SJSA1 (cell line): ENCODE results near the gene MYLIP. TPM values are rescaled to one million over a fixed set of nuclear protein-coding genes. Genes with fewer than 3 reads are reported as not detected.

Source experiments
- DNase-seq, 2 experiments: peaks; one replicate each; pipeline ENCODE4 v3.0.0-alpha.2; 2015 to 2020; ENCODE audit warnings: low spot score in 2 of 2, low read depth in 1 of 2
- H3K27ac ChIP-seq: fragments of 250-450 bp; sonication (Bioruptor Pico); 2 replicates; pipeline ENCODE4 v1.5.1; 2020; ENCODE audit warnings: mild to moderate bottlenecking, moderate library complexity
- H3K27me3 ChIP-seq: fragments of 250-450 bp; sonication (Bioruptor Pico); replicated peaks from 2 replicates; pipeline ENCODE4 v1.5.1; 2020; ENCODE audit warnings: mild to moderate bottlenecking, moderate library complexity
- H3K36me3 ChIP-seq: fragments of 250-450 bp; sonication (Bioruptor Pico); 2 replicates; pipeline ENCODE4 v1.5.1; 2020; ENCODE audit warnings: mild to moderate bottlenecking
- H3K4me1 ChIP-seq: fragments of 250-450 bp; sonication (Bioruptor Pico); replicated peaks from 2 replicates; pipeline ENCODE4 v1.6.1; 2021; ENCODE audit warnings: mild to moderate bottlenecking
- H3K4me3 ChIP-seq: fragments of 250-450 bp; sonication (Bioruptor Pico); 2 replicates; pipeline ENCODE4 v1.5.1; 2020; ENCODE audit warnings: mild to moderate bottlenecking
- H3K9me3 ChIP-seq: fragments of 250-450 bp; sonication (Bioruptor Pico); replicated peaks from 2 replicates; pipeline ENCODE4 v1.5.1; 2020; ENCODE audit warnings: mild to moderate bottlenecking
- total RNA-seq: library from RNA; depleted of rRNA; stranded (reverse); fragments of >200 nt; shearing (Covaris generic); gene quantifications from 2 replicates; pipeline ENCODE4 v1.2.3, GENCODE V29; 2014

MYLIP gene
- total RNA-seq, 1 experiment from 2014 or later = 11.0 TPM

DNA sequence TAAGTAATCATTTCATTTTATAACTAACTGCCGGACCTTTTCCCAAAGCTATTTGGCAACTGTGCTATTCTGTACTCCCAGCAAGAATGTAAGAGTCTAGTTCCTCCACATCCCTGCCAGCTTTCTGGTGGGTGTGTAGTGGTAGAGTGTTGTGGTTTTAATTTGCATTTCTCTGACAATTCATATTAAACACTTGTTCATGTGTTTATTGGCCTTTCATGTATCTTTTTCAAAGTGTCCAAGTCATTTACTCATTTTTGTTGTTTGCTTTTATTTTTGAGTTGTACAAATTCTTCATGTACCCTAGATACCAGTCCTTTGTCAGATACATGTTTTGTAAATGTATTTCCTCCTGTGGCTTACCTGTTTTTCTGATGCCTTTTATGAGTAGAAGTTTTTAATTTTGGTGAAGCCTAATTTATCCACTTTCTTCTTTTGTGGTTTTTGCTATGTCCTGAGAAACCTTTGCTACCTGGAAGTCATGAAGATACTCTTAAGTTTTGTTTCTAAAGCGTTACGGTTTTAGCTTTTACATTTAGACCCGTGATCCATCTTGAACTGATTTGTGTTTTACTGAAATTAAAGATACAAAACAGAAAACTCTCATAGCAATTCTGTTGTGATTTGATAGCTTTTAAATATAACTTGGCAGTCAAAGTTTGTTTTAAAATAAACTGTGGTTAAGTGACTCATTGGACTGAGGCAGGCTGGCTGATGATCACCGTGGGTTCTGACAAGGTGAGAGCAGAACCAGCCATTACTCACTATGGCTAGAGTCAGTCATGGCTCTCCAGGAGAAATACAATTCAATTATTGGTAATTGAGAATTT lies 8.0 kb downstream of the MYLIP start:
- Histone ChIP-seq H3K4me3 (no peak overlapping the region), H3K36me3 (peaks cover 2% of the 10 kb centered on the region; the same call in 1 of the 2 replicates), H3K4me1 (peaks cover 15% of the 10 kb centered on the region), H3K27ac (0 out of 2 replicates have a peak overlapping the region, but pooled peaks have one; percentile 0), H3K9me3 (no peaks in the 10 kb centered on the region), H3K27me3 (no peaks in the 10 kb centered on the region)
- DNase-seq = peak; percentile 66

GRCh38 chr6:16137451-16137801 lies 8.5 kb downstream of the MYLIP start:
- no peaks in the 10 kb centered on the region for H3K27me3 ChIP-seq
- peaks cover 15% of the 10 kb centered on the region for H3K4me1 ChIP-seq
- H3K27ac ChIP-seq = no peak overlapping the region
- no peaks in the 10 kb centered on the region for H3K9me3 ChIP-seq
- H3K36me3 ChIP-seq = peaks cover 7% of the 10 kb centered on the region
- no peak for DNase-seq
- H3K4me3 ChIP-seq = no peak overlapping the region

GRCh38 chr6:16139556-16139955 lies 10.7 kb downstream of the MYLIP start:
- Histone ChIP-seq H3K36me3 (peaks cover 29% of the 10 kb centered on the region), H3K4me1 (peaks cover 15% of the 10 kb centered on the region), H3K27me3 (no peaks in the 10 kb centered on the region), H3K9me3 (no peaks in the 10 kb centered on the region), H3K27ac (no peak overlapping the region), H3K4me3 (no peak overlapping the region)
- DNase-seq = no peak

- Histone ChIP-seq H3K36me3 (peaks cover 39% of the 10 kb centered on the region), H3K27ac (no peak overlapping the region), H3K4me3 (no peak overlapping the region), H3K4me1 (peaks cover 15% of the 10 kb centered on the region), H3K9me3 (no peaks in the 10 kb centered on the region), H3K27me3 (no peaks in the 10 kb centered on the region)
- DNase-seq = no peak
These were observed 11.7 kb downstream of the MYLIP start for GRCh38 chr6:16140607-16141006.

- H3K4me3 ChIP-seq = no peak overlapping the region
- peaks cover 45% of the 10 kb centered on the region for H3K36me3 ChIP-seq
- H3K4me1 ChIP-seq = peaks cover 11% of the 10 kb centered on the region
- H3K9me3 ChIP-seq = no peaks in the 10 kb centered on the region
- no peaks in the 10 kb centered on the region for H3K27me3 ChIP-seq
- no peak for DNase-seq
- H3K27ac ChIP-seq = no peak overlapping the region
These were observed 12.6 kb downstream of the MYLIP start for GRCh38 chr6:16141514-16141913.

- DNase-seq = no peak
- no peaks in the 10 kb centered on the region for H3K27me3 ChIP-seq
- H3K27ac ChIP-seq = no peak overlapping the region
- H3K4me3 ChIP-seq = no peak overlapping the region
- peaks cover 51% of the 10 kb centered on the region for H3K36me3 ChIP-seq
- H3K9me3 ChIP-seq = no peaks in the 10 kb centered on the region
- no peaks in the 10 kb centered on the region for H3K4me1 ChIP-seq
These were observed 16.2 kb downstream of the MYLIP start for GRCh38 chr6:16145038-16145437.

- no peaks in the 10 kb centered on the region for H3K4me1 ChIP-seq
- H3K4me3 ChIP-seq = no peak overlapping the region
- H3K36me3 ChIP-seq = peaks cover 51% of the 10 kb centered on the region
- H3K27ac ChIP-seq = no peak overlapping the region
- H3K27me3 ChIP-seq = no peaks in the 10 kb centered on the region
- H3K9me3 ChIP-seq = no peaks in the 10 kb centered on the region
- no peak for DNase-seq
These were observed 17.1 kb downstream of the MYLIP start for GRCh38 chr6:16146028-16146427.

DNA sequence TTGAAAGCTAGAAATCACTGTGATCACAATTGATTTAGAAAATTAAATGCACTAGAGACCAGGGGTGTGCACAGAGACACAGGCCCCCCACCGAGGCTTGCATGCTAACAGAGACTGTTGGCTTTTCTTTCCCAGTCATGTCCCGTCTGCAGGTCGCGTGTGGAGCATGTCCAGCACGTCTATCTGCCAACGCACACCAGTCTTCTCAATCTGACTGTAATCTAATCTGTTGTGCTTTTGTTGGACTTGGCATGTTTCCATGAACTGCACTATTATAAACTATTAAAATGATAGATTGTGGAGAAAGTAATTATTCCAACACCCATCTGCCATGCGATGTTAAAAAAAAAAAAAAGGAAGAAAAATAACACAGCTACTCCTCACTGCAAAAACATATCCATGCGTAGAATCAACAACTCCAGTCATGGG lies 17.7 kb downstream of the MYLIP start:
- H3K9me3 ChIP-seq = no peaks in the 10 kb centered on the region
- peaks cover 51% of the 10 kb centered on the region for H3K36me3 ChIP-seq
- H3K4me1 ChIP-seq = no peaks in the 10 kb centered on the region
- H3K27me3 ChIP-seq = no peaks in the 10 kb centered on the region
- no peak overlapping the region for H3K4me3 ChIP-seq
- no peak for DNase-seq
- no peak overlapping the region for H3K27ac ChIP-seq

- DNase-seq = no peak
- Histone ChIP-seq H3K27ac (no peak overlapping the region), H3K36me3 (peaks cover 33% of the 10 kb centered on the region)
These were observed 19.6 kb downstream of the MYLIP start for GRCh38 chr6:16148498-16148897.

DNA sequence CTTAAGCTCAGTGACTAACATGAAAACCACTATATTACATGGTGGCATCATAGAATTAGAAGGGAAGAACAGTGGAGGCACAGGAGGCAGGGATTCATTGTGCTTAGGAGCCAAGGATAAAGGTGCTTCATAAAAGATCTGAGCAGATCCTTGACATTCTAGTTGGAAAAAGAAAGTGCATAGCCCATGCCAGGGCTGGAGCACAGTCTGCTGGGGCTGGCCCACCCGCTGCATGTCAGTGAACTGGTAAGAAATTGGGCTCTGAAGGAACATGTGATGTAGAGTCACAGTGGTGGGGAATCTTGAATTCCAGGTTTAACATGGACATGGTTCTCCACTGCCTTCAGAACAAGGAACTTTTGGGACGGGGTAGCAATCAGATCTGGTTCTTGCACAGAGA lies 20.4 kb downstream of the MYLIP start:
- H3K27ac ChIP-seq = no peak overlapping the region
- peaks cover 25% of the 10 kb centered on the region for H3K36me3 ChIP-seq
- H3K9me3 ChIP-seq = no peaks in the 10 kb centered on the region
- H3K4me1 ChIP-seq = no peaks in the 10 kb centered on the region
- DNase-seq = no peak
- no peak overlapping the region for H3K4me3 ChIP-seq
- no peaks in the 10 kb centered on the region for H3K27me3 ChIP-seq

More at GRCh38 chr6:16148498-16148897, 19.6 kb downstream of the MYLIP start:
- H3K9me3 ChIP-seq = no peaks in the 10 kb centered on the region
- no peak overlapping the region for H3K4me3 ChIP-seq
- no peaks in the 10 kb centered on the region for H3K27me3 ChIP-seq
- no peaks in the 10 kb centered on the region for H3K4me1 ChIP-seq

DNA sequence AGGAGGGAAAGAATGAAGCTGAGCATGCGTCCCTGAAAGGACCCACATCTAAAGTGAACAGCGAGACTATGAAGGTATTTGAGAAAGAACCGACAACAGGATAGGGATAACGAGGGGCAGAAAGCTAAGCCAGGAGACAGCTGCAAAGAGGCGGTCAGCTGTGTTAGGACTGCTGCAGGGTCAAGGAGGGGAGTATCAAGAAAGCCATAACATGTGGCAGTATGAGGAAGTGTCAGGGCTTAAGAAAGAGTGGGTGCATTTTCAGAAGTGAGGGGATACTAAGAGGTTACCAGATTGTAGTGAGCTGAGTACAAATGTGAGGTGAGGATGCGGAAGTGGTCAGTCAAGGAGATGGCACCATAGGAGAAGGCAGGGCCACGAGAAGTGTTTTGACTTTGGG lies 21.2 kb downstream of the MYLIP start:
- H3K4me1 ChIP-seq = no peaks in the 10 kb centered on the region
- no peaks in the 10 kb centered on the region for H3K9me3 ChIP-seq
- no peak overlapping the region for H3K27ac ChIP-seq
- peaks cover 17% of the 10 kb centered on the region for H3K36me3 ChIP-seq
- DNase-seq = no peak
- H3K27me3 ChIP-seq = no peaks in the 10 kb centered on the region
- no peak overlapping the region for H3K4me3 ChIP-seq

- no peak for DNase-seq
- Histone ChIP-seq H3K9me3 (no peaks in the 10 kb centered on the region), H3K4me3 (no peak overlapping the region), H3K27me3 (no peaks in the 10 kb centered on the region), H3K4me1 (no peaks in the 10 kb centered on the region), H3K27ac (no peak overlapping the region), H3K36me3 (no peaks in the 10 kb centered on the region)
These were observed 24.4 kb downstream of the MYLIP start for GRCh38 chr6:16153211-16153820.

DNA sequence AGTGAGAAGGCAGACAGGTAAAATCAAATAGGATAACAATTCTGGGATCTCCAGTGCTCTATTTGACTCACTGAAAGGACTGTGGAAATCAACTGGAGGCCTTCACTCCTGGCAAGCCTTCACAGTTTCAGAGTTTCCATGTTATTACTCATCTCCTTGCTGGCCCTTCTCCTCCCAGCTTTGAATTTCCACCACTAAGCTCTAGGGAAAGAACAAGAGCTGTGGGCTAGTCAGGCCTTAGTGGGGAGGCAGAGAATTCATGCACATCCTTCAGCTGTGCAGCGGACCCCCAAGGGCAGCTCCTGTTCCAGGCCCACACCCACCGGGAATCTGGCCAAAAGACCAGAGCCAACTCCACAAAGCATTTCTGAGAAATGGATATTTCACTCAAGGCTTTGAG lies 26.0 kb downstream of the MYLIP start:
- Histone ChIP-seq H3K27ac (no peak overlapping the region), H3K9me3 (no peaks in the 10 kb centered on the region), H3K4me1 (no peaks in the 10 kb centered on the region), H3K27me3 (no peaks in the 10 kb centered on the region), H3K4me3 (no peak overlapping the region), H3K36me3 (no peaks in the 10 kb centered on the region)
- DNase-seq = no peak

DNA sequence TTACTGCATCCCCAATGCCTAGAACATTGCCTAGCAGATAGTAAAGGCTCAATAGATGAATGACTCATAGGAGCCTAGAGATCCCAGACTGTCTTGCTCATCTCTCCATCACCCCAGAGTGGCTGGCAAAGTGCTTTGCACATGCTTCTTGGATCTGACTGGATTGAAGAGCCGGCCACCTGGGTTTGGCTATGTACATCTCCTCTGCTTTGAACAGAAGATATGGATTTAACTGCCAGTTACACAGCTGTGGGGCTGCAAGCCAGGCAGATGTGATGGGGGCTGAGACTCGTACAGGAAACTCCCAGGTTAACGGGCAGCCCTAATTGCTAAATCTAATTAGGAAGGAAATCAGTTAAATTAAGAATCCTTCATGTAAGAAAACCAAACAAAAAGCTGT lies 28.6 kb downstream of the MYLIP start:
- H3K9me3 ChIP-seq = no peaks in the 10 kb centered on the region
- no peak for DNase-seq
- no peak overlapping the region for H3K4me3 ChIP-seq
- H3K27ac ChIP-seq = no peak overlapping the region
- no peaks in the 10 kb centered on the region for H3K36me3 ChIP-seq
- H3K27me3 ChIP-seq = no peaks in the 10 kb centered on the region
- H3K4me1 ChIP-seq = no peaks in the 10 kb centered on the region
